CD14-positive monocyte (primary cell): ENCODE measurements around the gene HOXC12. TPM values are rescaled to one million over a fixed set of nuclear protein-coding genes. Genes with fewer than 3 reads are reported as not detected.

Experiments
- DNase-seq, 3 donors: peaks; one replicate each; pipeline ENCODE4 v3.0.0-alpha.2; 2011 to 2022
- H2AFZ ChIP-seq: 2 replicates; pipeline ENCODE4 v1.6.0; 2012; ENCODE audit warnings: mild to moderate bottlenecking, low read depth, low read length, inconsistent platforms; ENCODE audit not compliant: insufficient read depth, poor library complexity, severe bottlenecking
- H3K27ac ChIP-seq, 2 donors: 1 replicate in 1 of 2; 2 replicates in 1 of 2; pipeline ENCODE4 v1.5.1; 2012 to 2013; ENCODE audit warnings: low read length in 2 of 2, control low read depth in 1 of 2, inconsistent platforms in 1 of 2, low read depth in 1 of 2, mild to moderate bottlenecking in 1 of 2
- H3K27me3 ChIP-seq, 2 donors: one replicate each; pipeline versions ENCODE4 v1.6.0 to v1.6.1; 2011 to 2013; ENCODE audit warnings: low read length in 2 of 2; ENCODE audit not compliant: control insufficient read depth in 2 of 2, insufficient read depth in 2 of 2
- H3K36me3 ChIP-seq, 2 donors: replicated peaks in 1 of 2; 1 replicate in 1 of 2; 2 replicates in 1 of 2; pipeline versions ENCODE4 v1.5.1 to v1.6.1; 2012 to 2013; ENCODE audit warnings: low read length in 2 of 2, control low read depth in 1 of 2, inconsistent platforms in 1 of 2, mild to moderate bottlenecking in 1 of 2; ENCODE audit not compliant: insufficient read depth in 2 of 2, control insufficient read depth in 1 of 2
- H3K4me1 ChIP-seq, 2 donors: 1 replicate in 1 of 2; 2 replicates in 1 of 2; pipeline versions ENCODE4 v1.5.1 to v1.6.1; 2012 to 2013; ENCODE audit warnings: low read length in 2 of 2, control low read depth in 1 of 2, inconsistent platforms in 1 of 2, mild to moderate bottlenecking in 1 of 2, moderate library complexity in 1 of 2; ENCODE audit not compliant: insufficient read depth in 2 of 2, control insufficient read depth in 1 of 2
- H3K4me2 ChIP-seq: replicated peaks from 2 replicates; pipeline ENCODE3; 2012; ENCODE audit warnings: low read length, moderate library complexity, mild to moderate bottlenecking; ENCODE audit not compliant: poor library complexity, severe bottlenecking; ENCODE audit errors: extremely low read depth
- H3K4me3 ChIP-seq, 3 experiments: fragments of 200-600 bp in 1 of 3; sonication (generic) in 1 of 3; replicated peaks in 1 of 3; 1 replicate in 2 of 3; 2 replicates in 1 of 3; pipeline ENCODE4 v1.5.1; 2011 to 2013; ENCODE audit warnings: low read length in 3 of 3, mild to moderate bottlenecking in 3 of 3, control low read depth in 2 of 3, low read depth in 2 of 3, inconsistent platforms in 1 of 3, moderate library complexity in 1 of 3
- H3K79me2 ChIP-seq: 2 replicates; pipeline ENCODE4 v1.6.0; 2012; ENCODE audit warnings: mild to moderate bottlenecking, control low read depth, inconsistent platforms, low read length, moderate library complexity; ENCODE audit not compliant: insufficient read depth
- H3K9ac ChIP-seq: 2 replicates; pipeline ENCODE4 v1.6.0; 2017; ENCODE audit warnings: low read length, mild to moderate bottlenecking; ENCODE audit not compliant: insufficient read depth, poor library complexity, severe bottlenecking
- H3K9me3 ChIP-seq, 2 donors: replicated peaks in 1 of 2; 1 replicate in 1 of 2; 2 replicates in 1 of 2; pipeline versions ENCODE4 v1.5.1 to v1.6.1; 2012 to 2013; ENCODE audit warnings: low read length in 2 of 2, control low read depth in 1 of 2; ENCODE audit not compliant: control insufficient read depth in 1 of 2, insufficient read depth in 1 of 2
- H4K20me1 ChIP-seq: 2 replicates; pipeline ENCODE4 v1.6.0; 2012; ENCODE audit warnings: mild to moderate bottlenecking, low read length, control low read depth, moderate library complexity; ENCODE audit not compliant: insufficient read depth
- H3K27ac Mint-ChIP-seq, 7 donors: one replicate each; pipeline ENCODE4 v1.8.0; 2020; ENCODE audit warnings: mild to moderate bottlenecking in 7 of 7, mixed read lengths in 7 of 7, moderate library complexity in 6 of 7, inconsistent platforms in 2 of 7
- H3K27me3 Mint-ChIP-seq, 3 donors: one replicate each; pipeline ENCODE4 v1.8.0; 2021 to 2022; ENCODE audit warnings: low read depth in 3 of 3, mild to moderate bottlenecking in 3 of 3, mixed read lengths in 3 of 3, moderate library complexity in 3 of 3, inconsistent platforms in 1 of 3
- H3K36me3 Mint-ChIP-seq, 2 donors: one replicate each; pipeline ENCODE4 v1.8.0; 2020; ENCODE audit warnings: mixed read lengths in 2 of 2, inconsistent platforms in 1 of 2, mild to moderate bottlenecking in 1 of 2
- H3K4me1 Mint-ChIP-seq: one replicate; pipeline ENCODE4 v1.8.0; 2020; ENCODE audit warnings: mild to moderate bottlenecking, mixed read lengths
- H3K4me3 Mint-ChIP-seq, 2 donors: one replicate each; pipeline ENCODE4 v1.8.0; 2020; ENCODE audit warnings: mild to moderate bottlenecking in 2 of 2, mixed read lengths in 2 of 2, moderate library complexity in 1 of 2
- H3K9me3 Mint-ChIP-seq, 7 donors: one replicate each; pipeline ENCODE4 v1.8.0; 2020 to 2022; ENCODE audit warnings: mixed read lengths in 7 of 7, mild to moderate bottlenecking in 6 of 7, moderate library complexity in 6 of 7, inconsistent platforms in 2 of 7
- WGBS: methylation state at CpG from one replicate; pipeline ENCODE4 v1.1.5; 2013; ENCODE audit warnings: missing lambda C conversion rate; ENCODE audit not compliant: insufficient coverage; 5-methylcytosine and 5-hydroxymethylcytosine counted together
- intact Hi-C, 2 donors: fragments of 100-400 bp; cut with micrococcal nuclease; formaldehyde crosslinking; loops; one replicate each; pipeline versions ENCODE4 v1.15.0 to v1.15.1; 2023
- polyA plus RNA-seq, 3 donors: library from polyadenylated mRNA; depleted of rRNA in 1 of 3; unstranded in 2 of 3; stranded (reverse) in 1 of 3; fragments of 300-500 nt in 2 of 3; fragments of >200 nt in 1 of 3; fragmentation: Illumina TruSeq in 2 of 3; gene quantifications; 1 replicate in 2 of 3; 2 replicates in 1 of 3; pipeline ENCODE4 v1.2.3, GENCODE V29; 2012 to 2021
- TF ChIP-seq, protein P1 (sequence below): fragments of 200-600 bp; IDR thresholded peaks from one replicate; pipeline ENCODE4 v1.8.0; 2022; ENCODE audit warnings: antibody characterized with exemption, mild to moderate bottlenecking

Gene HOXC12
- polyA plus RNA-seq, 3 donors: not detected

DNA sequence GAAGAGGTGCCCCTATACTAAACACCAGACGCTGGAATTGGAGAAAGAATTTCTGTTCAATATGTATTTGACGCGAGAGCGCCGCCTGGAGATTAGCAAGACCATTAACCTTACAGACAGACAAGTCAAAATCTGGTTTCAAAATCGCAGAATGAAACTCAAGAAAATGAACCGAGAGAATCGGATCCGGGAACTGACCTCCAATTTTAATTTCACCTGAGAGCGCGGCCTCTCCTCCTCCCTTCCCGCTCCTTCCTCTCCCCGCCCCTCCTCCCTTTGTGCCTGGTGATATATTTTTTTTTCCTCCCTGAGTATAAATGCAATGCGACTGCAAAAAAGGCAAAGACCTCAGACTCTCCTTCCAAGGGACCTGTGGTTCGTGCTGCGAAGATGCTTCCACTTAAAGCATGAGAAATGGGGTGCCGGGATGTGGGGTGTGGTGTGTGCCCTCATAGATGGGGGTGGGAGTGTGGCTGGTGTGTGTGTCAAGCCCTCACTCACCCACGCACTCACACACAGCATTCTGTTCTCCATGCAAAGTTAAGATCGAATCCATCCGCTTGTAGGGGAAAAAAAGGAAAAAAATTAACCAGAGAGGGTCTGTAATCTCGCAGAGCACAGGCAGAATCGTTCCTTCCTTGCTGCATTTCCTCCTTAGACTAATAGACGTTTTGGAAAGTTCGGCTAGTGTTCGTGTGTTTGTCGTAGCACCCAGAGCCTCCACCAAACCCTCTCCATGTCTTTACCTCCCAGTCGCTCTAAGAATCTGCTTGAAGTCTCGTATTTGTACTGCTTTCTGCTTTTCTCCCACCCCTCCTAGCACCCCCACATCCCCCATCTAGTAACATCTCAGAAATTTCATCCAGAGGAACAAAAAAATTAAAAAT is 34.8 kb downstream of the HOXC12 start:
- no peak overlapping the region for H3K9ac ChIP-seq
- no peaks in the 10 kb centered on the region for H4K20me1 ChIP-seq
- Mint-ChIP-seq H3K4me1 (peaks cover 33% of the 10 kb centered on the region), H3K27me3 (peaks cover 99 to 100% (median 100%) of the 10 kb centered on the region in 3 donors), H3K36me3 (peaks cover 2 to 27% of the 10 kb centered on the region in 2 donors), H3K27ac (no peak overlapping the region), H3K9me3 (peaks cover 7 to 68% (median 45%) of the 10 kb centered on the region in 7 donors), H3K4me3 (peak overlapping the region in 1 of 2 donors; percentile 80)
- WGBS: 2% methylated on average over 8 of the region's 28 CpGs
- H3K4me2 ChIP-seq: no peak overlapping the region
- no peak for DNase-seq
- H3K9me3 ChIP-seq: peaks cover 20 to 80% of the 10 kb centered on the region in 2 donors
- no peak overlapping the region for H3K4me3 ChIP-seq
- no peak overlapping the region for H2AFZ ChIP-seq
- H3K79me2 ChIP-seq: no peaks in the 10 kb centered on the region
- no peaks in the 10 kb centered on the region for H3K36me3 ChIP-seq
- intact Hi-C loops: loop anchor here in 1 of 2 donors (10.0 kb wide), 1 partner anchor 295 kb away; no protein-coding TSS in a partner anchor
- H3K27ac ChIP-seq: no peak overlapping the region
- peaks cover 92 to 100% of the 10 kb centered on the region in 2 donors for H3K27me3 ChIP-seq
- TF ChIP-seq, protein P1, sequence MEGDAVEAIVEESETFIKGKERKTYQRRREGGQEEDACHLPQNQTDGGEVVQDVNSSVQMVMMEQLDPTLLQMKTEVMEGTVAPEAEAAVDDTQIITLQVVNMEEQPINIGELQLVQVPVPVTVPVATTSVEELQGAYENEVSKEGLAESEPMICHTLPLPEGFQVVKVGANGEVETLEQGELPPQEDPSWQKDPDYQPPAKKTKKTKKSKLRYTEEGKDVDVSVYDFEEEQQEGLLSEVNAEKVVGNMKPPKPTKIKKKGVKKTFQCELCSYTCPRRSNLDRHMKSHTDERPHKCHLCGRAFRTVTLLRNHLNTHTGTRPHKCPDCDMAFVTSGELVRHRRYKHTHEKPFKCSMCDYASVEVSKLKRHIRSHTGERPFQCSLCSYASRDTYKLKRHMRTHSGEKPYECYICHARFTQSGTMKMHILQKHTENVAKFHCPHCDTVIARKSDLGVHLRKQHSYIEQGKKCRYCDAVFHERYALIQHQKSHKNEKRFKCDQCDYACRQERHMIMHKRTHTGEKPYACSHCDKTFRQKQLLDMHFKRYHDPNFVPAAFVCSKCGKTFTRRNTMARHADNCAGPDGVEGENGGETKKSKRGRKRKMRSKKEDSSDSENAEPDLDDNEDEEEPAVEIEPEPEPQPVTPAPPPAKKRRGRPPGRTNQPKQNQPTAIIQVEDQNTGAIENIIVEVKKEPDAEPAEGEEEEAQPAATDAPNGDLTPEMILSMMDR: peak; percentile 30
- peaks cover 15 to 18% of the 10 kb centered on the region in 2 donors for H3K4me1 ChIP-seq

DNA sequence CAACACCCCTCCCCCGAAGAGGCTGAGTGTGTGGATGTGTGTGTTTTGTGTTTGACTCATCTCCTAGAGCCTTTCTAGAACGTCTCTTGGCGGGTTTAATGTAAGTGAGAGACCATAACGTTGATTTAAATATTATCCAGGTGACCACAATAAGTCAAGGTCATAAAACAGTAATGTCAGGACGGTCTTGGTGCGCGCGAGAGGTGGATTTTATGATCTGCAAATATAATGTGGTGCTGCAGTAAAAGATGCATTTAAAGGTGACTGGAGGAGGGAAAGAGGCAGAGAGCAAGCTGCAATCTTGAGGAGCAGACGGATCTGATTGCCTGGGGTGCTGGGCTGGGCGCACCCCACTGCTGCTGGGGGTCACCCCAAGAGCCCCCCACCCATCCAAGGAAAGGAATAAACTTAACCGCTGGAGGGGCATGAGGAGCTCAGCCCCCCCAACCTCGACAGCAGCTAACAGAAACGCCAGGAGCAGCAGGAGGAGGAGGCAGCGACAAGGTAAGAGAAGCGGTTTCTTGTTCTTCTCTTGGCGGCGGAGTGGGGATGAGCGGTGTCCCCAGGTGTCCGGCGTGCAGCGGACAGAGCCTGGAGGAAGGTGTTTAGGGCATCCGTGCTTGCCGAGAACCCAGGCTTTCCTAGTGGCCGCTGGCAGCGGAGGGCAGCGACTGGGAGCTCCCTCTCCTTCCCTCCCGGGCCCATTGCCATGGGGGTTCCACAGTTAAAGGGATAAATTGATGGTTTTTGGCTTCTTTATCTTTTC is 35.8 kb downstream of the HOXC12 start:
- Histone ChIP-seq H3K27me3 (peaks cover 94 to 100% of the 10 kb centered on the region in 2 donors), H3K4me2 (no peak overlapping the region), H3K4me3 (no peak overlapping the region), H3K79me2 (no peaks in the 10 kb centered on the region), H3K4me1 (peaks cover 8 to 18% of the 10 kb centered on the region in 2 donors), H3K9ac (no peak overlapping the region), H3K27ac (no peak overlapping the region), H4K20me1 (no peaks in the 10 kb centered on the region), H3K36me3 (no peaks in the 10 kb centered on the region), H2AFZ (no peak overlapping the region), H3K9me3 (peaks cover 10 to 76% of the 10 kb centered on the region in 2 donors)
- 13% methylated on average over 13 of the region's 27 CpGs for WGBS
- Mint-ChIP-seq H3K27me3 (peaks cover 99 to 100% (median 100%) of the 10 kb centered on the region in 3 donors), H3K4me1 (peaks cover 31% of the 10 kb centered on the region), H3K9me3 (peaks cover 3 to 68% (median 36%) of the 10 kb centered on the region in 7 donors), H3K4me3 (peak overlapping the region in 1 of 2 donors; percentile 80), H3K36me3 (peaks cover 2 to 30% of the 10 kb centered on the region in 2 donors), H3K27ac (no peak overlapping the region)
- TF ChIP-seq, protein P1: no peak
- no peak for DNase-seq
- intact Hi-C loops: no loop called here
